BJ (cell line): Measurements from ENCODE around the gene MPHOSPH9. TPM values are rescaled to one million over a fixed set of nuclear protein-coding genes. Genes with fewer than 3 reads are reported as not detected.
A peak's percentile ranks its signal among the peaks of the same experiment; 100 is the strongest.

Source experiments
- CTCF ChIA-PET: fragments of 350-600 bp; formaldehyde crosslinking; extraction: SDS; loops from one replicate; lab custom pipeline; 2021; ENCODE audit warnings: antibody characterized with exemption, inconsistent platforms; lab: Yijun Ruan, JAX
- POLR2A ChIA-PET: fragments of 300-600 bp; sonication (Branson Sonifier 250); formaldehyde crosslinking; extraction: SDS; loops from one replicate; lab custom pipeline; 2021; ENCODE audit warnings: antibody characterized with exemption; lab: Charles Lee
- DNase-seq: peaks from one replicate; pipeline ENCODE4 v3.0.0-alpha.2; 2011; ENCODE audit warnings: low read depth
- H3K27me3 ChIP-seq: 2 replicates; pipeline ENCODE4 v1.6.0; 2011; ENCODE audit warnings: low read length; ENCODE audit not compliant: control insufficient read depth, insufficient read depth
- H3K36me3 ChIP-seq: 2 replicates; pipeline ENCODE4 v1.5.1; 2011; ENCODE audit warnings: low read length; ENCODE audit not compliant: control insufficient read depth, insufficient read depth
- H3K4me3 ChIP-seq: 2 replicates; pipeline ENCODE4 v1.5.1; 2011; ENCODE audit warnings: low read depth, mild to moderate bottlenecking, control low read depth, low read length
- polyA plus RNA-seq: library from polyadenylated mRNA; depleted of rRNA; stranded (reverse); fragments of >200 nt; gene quantifications from 2 replicates; pipeline ENCODE4 v1.2.3, GENCODE V29; 2011
- TF ChIP-seq, protein P1 (sequence below): IDR thresholded peaks from 2 replicates; pipeline ENCODE4 v1.5.1; 2011; ENCODE audit warnings: low read depth, mild to moderate bottlenecking, control low read depth, inconsistent platforms, low read length, moderate library complexity; ENCODE audit not compliant: insufficient read depth

Gene MPHOSPH9
- polyA plus RNA-seq, 1 experiment, result 7.6 TPM

GRCh38 chr12:123149501-123150274 is 83.3 kb downstream of the MPHOSPH9 start:
- Histone ChIP-seq H3K36me3 (no peaks in the 10 kb centered on the region), H3K27me3 (no peaks in the 10 kb centered on the region; the same call in 1 of the 2 replicates), H3K4me3 (peak overlapping the region; percentile 53)
- no peak for DNase-seq
- POLR2A ChIA-PET, result no interaction called here
- TF ChIP-seq, protein P1, sequence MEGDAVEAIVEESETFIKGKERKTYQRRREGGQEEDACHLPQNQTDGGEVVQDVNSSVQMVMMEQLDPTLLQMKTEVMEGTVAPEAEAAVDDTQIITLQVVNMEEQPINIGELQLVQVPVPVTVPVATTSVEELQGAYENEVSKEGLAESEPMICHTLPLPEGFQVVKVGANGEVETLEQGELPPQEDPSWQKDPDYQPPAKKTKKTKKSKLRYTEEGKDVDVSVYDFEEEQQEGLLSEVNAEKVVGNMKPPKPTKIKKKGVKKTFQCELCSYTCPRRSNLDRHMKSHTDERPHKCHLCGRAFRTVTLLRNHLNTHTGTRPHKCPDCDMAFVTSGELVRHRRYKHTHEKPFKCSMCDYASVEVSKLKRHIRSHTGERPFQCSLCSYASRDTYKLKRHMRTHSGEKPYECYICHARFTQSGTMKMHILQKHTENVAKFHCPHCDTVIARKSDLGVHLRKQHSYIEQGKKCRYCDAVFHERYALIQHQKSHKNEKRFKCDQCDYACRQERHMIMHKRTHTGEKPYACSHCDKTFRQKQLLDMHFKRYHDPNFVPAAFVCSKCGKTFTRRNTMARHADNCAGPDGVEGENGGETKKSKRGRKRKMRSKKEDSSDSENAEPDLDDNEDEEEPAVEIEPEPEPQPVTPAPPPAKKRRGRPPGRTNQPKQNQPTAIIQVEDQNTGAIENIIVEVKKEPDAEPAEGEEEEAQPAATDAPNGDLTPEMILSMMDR, result no peak
- CTCF ChIA-PET, result interaction anchor here (0.7 to 1.5 kb wide), 2 partner anchors 38 to 106 kb away, joined by 3 to 6 read pairs; no protein-coding TSS in a partner anchor

GRCh38 chr12:123149088-123149487 is 83.9 kb downstream of the MPHOSPH9 start:
- Histone ChIP-seq H3K36me3 (no peaks in the 10 kb centered on the region), H3K4me3 (no peak overlapping the region), H3K27me3 (no peaks in the 10 kb centered on the region; the same call in 1 of the 2 replicates)
- TF ChIP-seq, protein P1, result no peak
- ChIA-PET POLR2A (no interaction called here), CTCF (interaction anchor here (1.0 to 1.5 kb wide), 2 partner anchors 34 to 106 kb away, joined by 3 to 6 read pairs; no protein-coding TSS in a partner anchor)
- DNase-seq, result no peak

DNA sequence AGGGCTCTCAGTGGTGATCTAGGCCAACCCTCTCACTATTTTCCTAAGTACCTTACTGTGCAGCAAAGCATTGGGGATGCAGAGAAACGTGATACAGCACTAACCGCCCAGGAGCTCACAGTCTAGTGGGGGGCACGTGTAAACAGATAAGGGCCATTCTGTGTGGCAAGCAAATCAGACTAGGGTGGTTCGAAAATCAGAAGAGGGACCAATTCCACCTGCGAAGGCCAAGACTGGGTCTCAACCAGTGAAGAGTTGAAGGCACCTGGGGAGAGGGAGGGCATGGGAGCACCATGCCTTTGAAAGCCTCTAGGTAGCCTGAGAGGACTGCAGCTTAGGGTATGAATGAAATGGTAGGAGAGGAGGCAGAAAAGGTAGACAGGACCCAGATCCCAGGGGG is 84.3 kb downstream of the MPHOSPH9 start:
- no peak overlapping the region for H3K4me3 ChIP-seq
- no peak for DNase-seq
- ChIA-PET POLR2A (no interaction called here), CTCF (interaction anchor here (0.5 to 1.5 kb wide), 3 partner anchors 34 to 148 kb away, joined by 3 to 6 read pairs (median 3); no protein-coding TSS in a partner anchor)
- TF ChIP-seq, protein P1, result no peak
- no peaks in the 10 kb centered on the region; the same call in 1 of the 2 replicates for H3K27me3 ChIP-seq
- no peaks in the 10 kb centered on the region for H3K36me3 ChIP-seq

DNA sequence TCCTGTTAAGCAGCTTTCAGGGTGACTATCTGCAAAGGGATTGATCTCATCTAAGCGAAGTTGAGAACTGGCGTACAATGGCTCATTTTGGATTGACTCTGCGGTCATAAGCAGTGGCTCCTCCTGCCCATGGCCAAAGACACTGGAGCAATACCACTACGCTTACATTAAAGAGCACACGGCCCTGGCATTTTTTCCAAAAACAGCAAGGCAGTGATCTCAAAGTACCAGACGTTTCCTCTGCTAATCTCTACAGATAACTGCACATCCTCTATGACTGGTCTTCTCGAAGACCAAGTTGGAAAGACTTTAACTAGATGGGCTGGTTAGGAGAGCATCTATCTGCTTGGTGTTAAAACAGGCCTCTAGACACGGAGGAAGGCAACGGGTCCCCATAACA is 84.7 kb downstream of the MPHOSPH9 start:
- CTCF ChIA-PET, result interaction anchor here (0.5 to 1.0 kb wide), 3 partner anchors 33 to 148 kb away, joined by 3 read pairs; no protein-coding TSS in a partner anchor
- POLR2A ChIA-PET, result no interaction called here

GRCh38 chr12:123145211-123145610 is 87.7 kb downstream of the MPHOSPH9 start:
- no peaks in the 10 kb centered on the region for H3K36me3 ChIP-seq
- ChIA-PET CTCF (no interaction called here), POLR2A (no interaction called here)
- no peaks in the 10 kb centered on the region; the same call in 1 of the 2 replicates for H3K27me3 ChIP-seq
- H3K4me3 ChIP-seq, result no peak overlapping the region
- TF ChIP-seq, protein P1, result no peak
- DNase-seq, result no peak

More for the DNA sequence above, 84.7 kb downstream of the MPHOSPH9 start:
- Histone ChIP-seq H3K4me3 (no peak overlapping the region), H3K36me3 (no peaks in the 10 kb centered on the region), H3K27me3 (no peaks in the 10 kb centered on the region; the same call in 1 of the 2 replicates)
- TF ChIP-seq, protein P1, result no peak
- no peak for DNase-seq
